K562 (cell line): ENCODE data around the gene PHC3. TPM values are rescaled to one million over a fixed set of nuclear protein-coding genes. Genes with fewer than 3 reads are reported as not detected.

ENCODE experiments used
- ATF3 ChIP-seq, 2 experiments: fragments of 450-650 bp in 1 of 2; sonication (generic) in 1 of 2; formaldehyde crosslinking in 1 of 2; IDR thresholded peaks in 1 of 2; conservative IDR thresholded peaks in 1 of 2; 2 replicates each; pipeline versions ENCODE4 v1.6.1 to v1.8.1; 2016 to 2023; ENCODE audit warnings: mild to moderate bottlenecking in 2 of 2, moderate library complexity in 2 of 2, inconsistent platforms in 1 of 2, missing genetic modification reagents in 1 of 2
- CBX5 ChIP-seq: IDR thresholded peaks from 2 replicates; pipeline ENCODE4 v1.6.1; 2014; ENCODE audit warnings: low read depth, borderline replicate concordance
- ETS1 ChIP-seq: conservative IDR thresholded peaks from 2 replicates; pipeline ENCODE4 v1.6.1; 2011; ENCODE audit warnings: low read depth, mild to moderate bottlenecking, low read length; ENCODE audit not compliant: control insufficient read depth
- L3MBTL2 ChIP-seq: fragments of 450-650 bp; IDR thresholded peaks from 2 replicates; pipeline ENCODE4 v1.6.1; 2016; ENCODE audit warnings: mild to moderate bottlenecking, moderate library complexity
- MGA ChIP-seq: fragments of 450-650 bp; IDR thresholded peaks from 2 replicates; pipeline ENCODE4 v1.6.1; 2016; ENCODE audit warnings: mild to moderate bottlenecking, moderate library complexity
- NCOA6 ChIP-seq: fragments of 450-650 bp; IDR thresholded peaks from 2 replicates; pipeline ENCODE4 v1.6.1; 2017; ENCODE audit warnings: mild to moderate bottlenecking
- NFE2 ChIP-seq: IDR thresholded peaks from 2 replicates; pipeline ENCODE4 v1.6.1; 2014; ENCODE audit warnings: antibody characterized with exemption, low read depth
- PYGO2 ChIP-seq: fragments of 450-650 bp; IDR thresholded peaks from 2 replicates; pipeline ENCODE4 v1.6.1; 2016; ENCODE audit warnings: mild to moderate bottlenecking, missing genetic modification characterization, moderate library complexity, missing compliant biosample characterization
- RCOR1 ChIP-seq, 2 experiments: IDR thresholded peaks; 2 replicates each; pipeline ENCODE4 v1.6.1; 2012; ENCODE audit warnings: low read depth in 2 of 2, low read length in 2 of 2, borderline replicate concordance in 1 of 2, improper control_type of control experiment in 1 of 2
- SMAD4 ChIP-seq: fragments of 250-450 bp; sonication (Bioruptor Pico); conservative IDR thresholded peaks from 2 replicates; pipeline ENCODE4 v1.8.0; 2021; ENCODE audit warnings: inconsistent platforms, mild to moderate bottlenecking, moderate library complexity
- TCF3 ChIP-seq: sonication (generic); formaldehyde crosslinking; IDR thresholded peaks from 2 replicates; pipeline ENCODE4 v1.4.0; 2020; ENCODE audit warnings: mild to moderate bottlenecking, missing genetic modification reagents
- TRIM24 ChIP-seq, 2 experiments: fragments of 450-650 bp; IDR thresholded peaks; 2 replicates each; pipeline ENCODE4 v1.6.1; 2016
- ZBTB1 ChIP-seq: sonication (generic); formaldehyde crosslinking; IDR thresholded peaks from 2 replicates; pipeline ENCODE4 v1.8.1; 2023; ENCODE audit warnings: missing genetic modification reagents, low read depth, mild to moderate bottlenecking, borderline replicate concordance
- ZNF143 ChIP-seq: sonication (generic); formaldehyde crosslinking; IDR thresholded peaks from 2 replicates; pipeline ENCODE4 v1.9.0; 2022; ENCODE audit warnings: mild to moderate bottlenecking, missing genetic modification reagents
- ZNF589 ChIP-seq: fragments of 200-800 bp; sonication (Bioruptor generic); IDR thresholded peaks from 2 replicates; pipeline ENCODE4 v1.6.1; 2016; ENCODE audit warnings: low read depth, missing genetic modification characterization, missing compliant biosample characterization
- ZNF79 ChIP-seq: fragments of 250-450 bp; sonication (Bioruptor Pico); IDR thresholded peaks from 2 replicates; pipeline ENCODE4 v1.4.0; 2020; ENCODE audit warnings: low read depth, mild to moderate bottlenecking, moderate library complexity
- polyA plus RNA-seq, 8 experiments: library from polyadenylated mRNA; depleted of rRNA in 4 of 8; stranded (reverse) in 5 of 8; unstranded in 3 of 8; fragments of >200 nt; fragmentation: Nextera tagmentation in 2 of 8; fragmentation: Illumina TruSeq in 1 of 8; extraction: Ambion mirVana in 2 of 8; extraction: Trizol in 1 of 8; gene quantifications; 2 replicates each; pipeline versions ENCODE4 v1.2.1 to v1.2.3, GENCODE V29; 2011 to 2014; ENCODE audit warnings: inconsistent platforms in 1 of 8, missing spikeins in 1 of 8
- total RNA-seq, 7 experiments: library from RNA; depleted of rRNA in 6 of 7; stranded (reverse); fragments of >200 nt in 6 of 7; fragmentation: Illumina TruSeq in 2 of 7; extraction: Trizol in 2 of 7; gene quantifications; 2 replicates each; pipeline versions ENCODE4 v1.2.1 to v1.2.3, GENCODE V29; 2011 to 2021; ENCODE audit warnings: low replicate concordance in 1 of 7

The PHC3 gene
- total and polyA plus RNA-seq, 9 of the 15 experiments (the other 6 are each of a cell fraction or from before 2014, with no cell fraction given), result 3.1 to 21.6 (median 10.5) TPM

GRCh38 chr3:170130532-170130931 lies 51.0 kb downstream of the PHC3 start (continued):
- TF ChIP-seq MGA, result peak; percentile 14; the same call in 1 of the 2 replicates
- TF ChIP-seq ATF3 (IDR thresholded peaks at IDR 0.05), result peak; percentile 26; the same call in 1 of the 2 replicates
- no peak for TF ChIP-seq ATF3 (CRISPR knock-in tag; conservative IDR thresholded peaks at IDR 0.05)
- TF ChIP-seq TCF3, result no peak
- no peak for TF ChIP-seq NCOA6
- TF ChIP-seq L3MBTL2, result peak; percentile 62
- TF ChIP-seq TRIM24 (IDR thresholded peaks at IDR 0.05), result peak in 1 of 2 experiments; percentile 52; a peak in 1 of 4 replicates
- TF ChIP-seq RCOR1 (IDR thresholded peaks at IDR 0.05; ENCODE audit: borderline replicate concordance in 1 of 2, low read depth in 2 of 2, low read length in 2 of 2), result no peak
- TF ChIP-seq SMAD4 (CRISPR knock-in tag), result peak; percentile 74; the same call in 1 of the 2 replicates
- no peak for TF ChIP-seq ETS1
- TF ChIP-seq CBX5, result no peak
- no peak for TF ChIP-seq NFE2
- no peak for TF ChIP-seq PYGO2
- TF ChIP-seq ZNF589 (CRISPR knock-in tag), result peak; percentile 41; the same call in 1 of the 2 replicates
- no peak for TF ChIP-seq ZBTB1 (CRISPR knock-in tag)
- TF ChIP-seq ZNF79, result no peak
- TF ChIP-seq ZNF143 (CRISPR knock-in tag), result no peak
